GM20000 (cell line): ENCODE data around the gene STARD8.

Source experiments
- DNase-seq: peaks from one replicate; pipeline ENCODE4 v3.0.0; 2012; ENCODE audit warnings: low spot score
- TF ChIP-seq, protein P1 (sequence below): IDR thresholded peaks from 2 replicates; pipeline ENCODE4 v1.5.1; 2012; ENCODE audit warnings: mild to moderate bottlenecking, control low read depth; ENCODE audit errors: extremely low read depth, missing control alignments

The STARD8 gene

DNA sequence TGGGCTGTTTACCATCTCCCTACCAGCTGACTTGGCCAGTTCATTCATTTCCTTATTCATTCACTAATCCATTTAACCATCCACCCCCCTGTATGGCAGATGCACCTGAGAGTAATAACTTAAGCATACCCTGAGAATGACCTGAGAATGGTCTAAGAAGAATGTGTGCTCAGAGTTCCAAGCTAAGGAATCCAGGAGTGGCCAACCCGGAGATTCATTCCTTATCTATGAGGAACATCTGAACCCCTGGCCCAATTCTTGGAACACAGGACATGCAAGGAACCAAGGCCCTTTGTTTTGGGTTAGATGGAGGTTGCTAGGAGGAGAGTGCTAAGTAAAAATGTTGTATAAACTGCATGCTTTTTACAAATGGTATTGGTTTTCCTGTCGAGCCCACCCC is 13.5 kb upstream of the STARD8 start:
- TF ChIP-seq, protein P1, sequence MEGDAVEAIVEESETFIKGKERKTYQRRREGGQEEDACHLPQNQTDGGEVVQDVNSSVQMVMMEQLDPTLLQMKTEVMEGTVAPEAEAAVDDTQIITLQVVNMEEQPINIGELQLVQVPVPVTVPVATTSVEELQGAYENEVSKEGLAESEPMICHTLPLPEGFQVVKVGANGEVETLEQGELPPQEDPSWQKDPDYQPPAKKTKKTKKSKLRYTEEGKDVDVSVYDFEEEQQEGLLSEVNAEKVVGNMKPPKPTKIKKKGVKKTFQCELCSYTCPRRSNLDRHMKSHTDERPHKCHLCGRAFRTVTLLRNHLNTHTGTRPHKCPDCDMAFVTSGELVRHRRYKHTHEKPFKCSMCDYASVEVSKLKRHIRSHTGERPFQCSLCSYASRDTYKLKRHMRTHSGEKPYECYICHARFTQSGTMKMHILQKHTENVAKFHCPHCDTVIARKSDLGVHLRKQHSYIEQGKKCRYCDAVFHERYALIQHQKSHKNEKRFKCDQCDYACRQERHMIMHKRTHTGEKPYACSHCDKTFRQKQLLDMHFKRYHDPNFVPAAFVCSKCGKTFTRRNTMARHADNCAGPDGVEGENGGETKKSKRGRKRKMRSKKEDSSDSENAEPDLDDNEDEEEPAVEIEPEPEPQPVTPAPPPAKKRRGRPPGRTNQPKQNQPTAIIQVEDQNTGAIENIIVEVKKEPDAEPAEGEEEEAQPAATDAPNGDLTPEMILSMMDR: no peak
- no peak for DNase-seq

- TF ChIP-seq, protein P1: no peak
- no peak for DNase-seq
Measured at GRCh38 chrX:68634649-68635227, 12.7 kb upstream of the STARD8 start.

- TF ChIP-seq, protein P1: no peak
- no peak for DNase-seq
Measured at GRCh38 chrX:68640661-68641060, 6.8 kb upstream of the STARD8 start.

DNA sequence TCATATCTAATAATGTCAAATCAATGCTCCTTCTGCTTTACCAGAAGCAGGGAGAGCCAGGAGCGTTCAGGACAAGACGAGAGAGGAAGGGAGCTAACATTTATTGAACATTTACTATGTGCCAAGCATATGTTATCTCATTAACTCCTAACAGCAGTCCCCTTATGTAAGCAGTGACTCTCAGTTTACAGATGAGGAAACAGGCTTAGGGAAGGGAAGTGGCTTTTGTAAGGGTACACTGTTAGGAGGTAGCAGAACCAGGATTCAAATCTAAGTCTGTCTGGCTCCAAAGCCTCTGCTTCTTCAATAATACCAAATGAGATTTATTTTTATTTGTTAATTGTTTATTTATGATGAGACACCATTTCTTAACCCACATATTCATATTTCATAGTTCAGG is 2.6 kb upstream of the STARD8 start:
- TF ChIP-seq, protein P1: no peak
- no peak for DNase-seq

DNA sequence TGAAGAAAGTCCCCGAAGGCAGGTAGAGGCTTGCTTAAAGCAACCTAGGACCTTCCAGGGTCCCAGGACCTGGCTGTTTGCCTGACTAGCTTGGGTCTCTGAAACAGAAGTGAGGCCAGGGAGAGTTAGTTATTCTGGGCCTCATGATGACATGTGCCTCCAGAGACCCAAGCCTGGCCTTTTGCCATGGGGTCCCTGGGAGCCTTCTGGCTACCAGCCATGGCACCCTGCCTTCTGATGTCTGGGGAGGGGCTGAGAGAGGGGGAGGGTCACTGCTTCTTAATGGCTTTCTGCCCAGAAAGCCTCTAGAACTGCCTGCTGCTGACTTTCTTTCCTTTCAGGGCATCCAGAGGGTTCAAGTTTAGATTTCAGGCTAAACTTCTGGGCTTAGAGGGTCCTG is 1.0 kb upstream of the STARD8 start:
- no peak for DNase-seq
- TF ChIP-seq, protein P1: no peak

DNA sequence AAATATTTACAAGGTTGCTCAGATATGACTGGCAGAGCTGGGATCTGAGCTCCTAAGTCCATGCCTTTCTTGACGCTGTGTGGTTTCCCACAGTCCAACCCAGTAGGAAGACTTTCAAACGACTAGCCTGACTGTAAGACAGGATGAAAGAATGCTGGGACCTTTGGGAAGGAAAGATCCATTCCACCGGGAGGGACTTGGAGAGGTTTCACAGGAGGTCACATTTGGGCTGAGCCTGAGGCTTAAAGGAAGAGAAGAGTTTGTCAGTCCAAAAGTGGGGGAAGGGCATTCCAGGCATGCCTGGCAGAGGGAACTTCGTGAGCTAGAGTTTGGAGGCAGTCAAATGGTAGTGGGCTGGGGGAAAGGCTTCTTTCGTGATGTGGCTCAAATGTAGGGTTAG is 1.5 kb downstream of the STARD8 start:
- TF ChIP-seq, protein P1: no peak
- DNase-seq: no peak

DNA sequence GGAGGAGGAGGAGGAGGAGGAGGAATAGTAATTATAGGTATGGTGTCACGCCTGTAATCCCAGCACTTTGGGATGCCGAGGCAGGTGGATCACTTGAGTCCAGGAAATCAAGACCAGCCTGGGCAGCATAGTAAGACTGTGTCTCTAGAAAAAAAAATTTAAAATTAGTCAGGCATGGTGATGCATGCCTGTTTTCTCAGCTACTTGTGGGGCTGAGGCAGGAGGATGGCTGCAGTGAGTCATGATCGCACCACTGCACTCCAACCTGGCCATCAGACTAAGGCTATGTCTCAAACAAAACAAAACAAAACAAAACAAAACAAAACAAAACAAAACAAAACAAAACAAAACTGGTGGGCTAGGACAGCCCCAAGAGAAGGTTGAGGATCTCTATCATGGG is 3.0 kb downstream of the STARD8 start:
- TF ChIP-seq, protein P1: no peak
- DNase-seq: no peak
